Liver (tissue), 3 donors: ENCODE measurements around the gene ANKRD44.

Experiments used
- CTCF ChIP-seq: fragments of 150-350 bp; IDR thresholded peaks from 2 replicates; pipeline ENCODE4 v1.5.1; 2017; ENCODE audit warnings: improper control_type of control experiment, low read depth, low read length; ENCODE audit not compliant: missing input control
- EGR1 ChIP-seq, 2 donors: IDR thresholded peaks; 2 replicates each; pipeline ENCODE4 v1.6.1; 2016 to 2018; ENCODE audit warnings: antibody characterized with exemption in 2 of 2, low read depth in 2 of 2
- FOXA1 ChIP-seq: IDR thresholded peaks from 2 replicates; pipeline ENCODE4 v1.6.1; 2016; ENCODE audit warnings: antibody characterized with exemption
- GABPA ChIP-seq, 2 donors: IDR thresholded peaks in 1 of 2; conservative IDR thresholded peaks in 1 of 2; 2 replicates each; pipeline ENCODE4 v1.6.1; 2016; ENCODE audit warnings: antibody characterized with exemption in 2 of 2, mild to moderate bottlenecking in 1 of 2, moderate library complexity in 1 of 2
- JUND ChIP-seq, 2 donors: IDR thresholded peaks; 2 replicates each; pipeline ENCODE4 v1.6.1; 2016; ENCODE audit warnings: antibody characterized with exemption in 2 of 2
- MAX ChIP-seq: IDR thresholded peaks from 2 replicates; pipeline ENCODE4 v1.6.1; 2016; ENCODE audit warnings: antibody characterized with exemption
- RAD21 ChIP-seq, 2 donors: IDR thresholded peaks; 2 replicates each; pipeline ENCODE4 v1.6.1; 2016; ENCODE audit warnings: antibody characterized with exemption in 2 of 2, mild to moderate bottlenecking in 2 of 2
- RXRA ChIP-seq, 2 donors: IDR thresholded peaks; 2 replicates each; pipeline ENCODE4 v1.6.1; 2017 to 2018; ENCODE audit warnings: antibody characterized with exemption in 2 of 2, mild to moderate bottlenecking in 1 of 2
- TAF1 ChIP-seq: conservative IDR thresholded peaks from 2 replicates; pipeline ENCODE4 v1.6.1; 2016; ENCODE audit warnings: antibody characterized with exemption, mild to moderate bottlenecking
- TF ChIP-seq, protein P1 (sequence below): IDR thresholded peaks from 2 replicates; pipeline ENCODE4 v1.6.1; 2016; ENCODE audit warnings: antibody characterized with exemption
- TF ChIP-seq, protein P2 (sequence below): IDR thresholded peaks from 2 replicates; pipeline ENCODE4 v1.6.1; 2016; ENCODE audit warnings: antibody characterized with exemption, mild to moderate bottlenecking
- donor health status: healthy.
- donor health status: healthy.

- TF ChIP-seq CTCF (no peak), EGR1 (IDR thresholded peaks at IDR 0.05; ENCODE audit: low read depth in 2 of 2) (no peak), JUND (IDR thresholded peaks at IDR 0.05) (no peak), TAF1 (no peak), FOXA1 (no peak), RXRA (IDR thresholded peaks at IDR 0.05) (no peak), RAD21 (IDR thresholded peaks at IDR 0.05) (no peak), GABPA (IDR thresholded peaks at IDR 0.05 in 1 of 2, conservative IDR thresholded peaks at IDR 0.05 in 1 of 2) (no peak), MAX (no peak)
- TF ChIP-seq, protein P1, sequence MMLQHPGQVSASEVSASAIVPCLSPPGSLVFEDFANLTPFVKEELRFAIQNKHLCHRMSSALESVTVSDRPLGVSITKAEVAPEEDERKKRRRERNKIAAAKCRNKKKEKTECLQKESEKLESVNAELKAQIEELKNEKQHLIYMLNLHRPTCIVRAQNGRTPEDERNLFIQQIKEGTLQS = no peak
- TF ChIP-seq, protein P2, sequence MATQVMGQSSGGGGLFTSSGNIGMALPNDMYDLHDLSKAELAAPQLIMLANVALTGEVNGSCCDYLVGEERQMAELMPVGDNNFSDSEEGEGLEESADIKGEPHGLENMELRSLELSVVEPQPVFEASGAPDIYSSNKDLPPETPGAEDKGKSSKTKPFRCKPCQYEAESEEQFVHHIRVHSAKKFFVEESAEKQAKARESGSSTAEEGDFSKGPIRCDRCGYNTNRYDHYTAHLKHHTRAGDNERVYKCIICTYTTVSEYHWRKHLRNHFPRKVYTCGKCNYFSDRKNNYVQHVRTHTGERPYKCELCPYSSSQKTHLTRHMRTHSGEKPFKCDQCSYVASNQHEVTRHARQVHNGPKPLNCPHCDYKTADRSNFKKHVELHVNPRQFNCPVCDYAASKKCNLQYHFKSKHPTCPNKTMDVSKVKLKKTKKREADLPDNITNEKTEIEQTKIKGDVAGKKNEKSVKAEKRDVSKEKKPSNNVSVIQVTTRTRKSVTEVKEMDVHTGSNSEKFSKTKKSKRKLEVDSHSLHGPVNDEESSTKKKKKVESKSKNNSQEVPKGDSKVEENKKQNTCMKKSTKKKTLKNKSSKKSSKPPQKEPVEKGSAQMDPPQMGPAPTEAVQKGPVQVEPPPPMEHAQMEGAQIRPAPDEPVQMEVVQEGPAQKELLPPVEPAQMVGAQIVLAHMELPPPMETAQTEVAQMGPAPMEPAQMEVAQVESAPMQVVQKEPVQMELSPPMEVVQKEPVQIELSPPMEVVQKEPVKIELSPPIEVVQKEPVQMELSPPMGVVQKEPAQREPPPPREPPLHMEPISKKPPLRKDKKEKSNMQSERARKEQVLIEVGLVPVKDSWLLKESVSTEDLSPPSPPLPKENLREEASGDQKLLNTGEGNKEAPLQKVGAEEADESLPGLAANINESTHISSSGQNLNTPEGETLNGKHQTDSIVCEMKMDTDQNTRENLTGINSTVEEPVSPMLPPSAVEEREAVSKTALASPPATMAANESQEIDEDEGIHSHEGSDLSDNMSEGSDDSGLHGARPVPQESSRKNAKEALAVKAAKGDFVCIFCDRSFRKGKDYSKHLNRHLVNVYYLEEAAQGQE = no peak
Observed at GRCh38 chr2:197322143-197322542, 11.6 kb upstream of the ANKRD44 start.
